ENCODE measurements around the gene HCN2. TPM values are rescaled to one million over a fixed set of nuclear protein-coding genes. Genes with fewer than 3 reads are reported as not detected.
"Not testable (repeated sequence)": the region's sequence is repeated elsewhere in the genome, so short reads cannot be mapped to it uniquely, and the experiment has no call there.

HCN2 gene
- total RNA-seq, 2 donors from 2014 or later: 0.15 to 0.39 TPM

DNA sequence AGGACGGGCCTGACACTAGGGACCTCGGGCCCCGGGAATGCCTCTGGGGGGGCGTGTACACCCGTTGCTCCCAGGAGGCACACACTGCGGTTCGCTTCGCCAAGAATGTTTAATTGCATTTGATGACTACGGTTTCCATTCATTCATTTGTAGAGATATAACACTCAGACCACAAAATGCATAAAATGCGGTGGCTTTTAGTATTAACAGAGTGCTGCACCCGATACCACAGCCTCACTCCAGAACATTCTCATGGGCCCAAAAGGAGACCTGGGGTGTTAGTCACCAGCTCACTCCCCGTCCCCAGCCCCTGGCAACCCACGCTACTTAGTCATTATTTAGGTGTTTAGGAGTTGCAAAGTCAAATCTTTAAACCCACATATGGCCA is 21.8 kb downstream of the HCN2 start:
- ATAC-seq: no peak

DNA sequence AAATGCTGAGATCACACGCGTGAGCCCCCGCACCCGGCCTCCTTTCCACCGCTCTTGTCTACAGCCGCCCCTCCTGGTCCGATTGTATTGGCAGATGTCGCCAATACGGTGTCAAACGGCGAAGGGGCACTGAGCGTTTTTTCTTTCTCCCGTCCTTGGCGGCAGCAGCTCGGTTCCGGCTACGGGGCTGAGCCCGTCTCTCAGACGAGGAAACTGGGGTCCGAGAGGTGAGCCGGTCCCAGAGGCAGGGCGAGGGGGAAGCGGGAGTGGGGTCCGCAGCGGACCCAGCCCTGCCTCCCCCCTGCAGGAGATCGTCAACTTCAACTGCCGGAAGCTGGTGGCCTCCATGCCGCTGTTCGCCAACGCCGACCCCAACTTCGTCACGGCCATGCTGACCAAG is 23.3 kb downstream of the HCN2 start:
- intact Hi-C loops (cut with DNase I, micrococcal nuclease): no loop called here
- no peak for ATAC-seq
- DNase-seq: no peak

More for the DNA sequence above, 21.8 kb downstream of the HCN2 start:
- intact Hi-C loops (cut with DNase I, micrococcal nuclease): no loop called here
- no peak for DNase-seq

- DNase-seq (no peak), ATAC-seq (no peak)
- intact Hi-C loops (cut with DNase I, micrococcal nuclease): no loop called here
These were observed 24.3 kb downstream of the HCN2 start for GRCh38 chr19:613732-614567.

DNA sequence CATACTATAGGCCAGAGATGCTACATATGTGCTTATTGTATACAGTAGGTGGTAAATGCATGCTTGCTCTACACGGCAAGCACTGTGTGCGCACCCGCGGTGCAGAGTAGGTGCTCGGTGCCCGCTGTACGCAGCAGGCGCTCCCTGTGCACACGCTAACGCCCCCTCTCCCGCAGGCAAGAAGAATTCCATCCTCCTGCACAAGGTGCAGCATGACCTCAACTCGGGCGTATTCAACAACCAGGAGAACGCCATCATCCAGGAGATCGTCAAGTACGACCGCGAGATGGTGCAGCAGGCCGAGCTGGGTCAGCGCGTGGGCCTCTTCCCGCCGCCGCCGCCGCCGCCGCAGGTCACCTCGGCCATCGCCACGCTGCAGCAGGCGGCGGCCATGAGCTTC is 25.9 kb downstream of the HCN2 start:
- intact Hi-C loops (cut with DNase I, micrococcal nuclease): no loop called here
- ATAC-seq: peak; percentile 63
- no peak for DNase-seq

DNA sequence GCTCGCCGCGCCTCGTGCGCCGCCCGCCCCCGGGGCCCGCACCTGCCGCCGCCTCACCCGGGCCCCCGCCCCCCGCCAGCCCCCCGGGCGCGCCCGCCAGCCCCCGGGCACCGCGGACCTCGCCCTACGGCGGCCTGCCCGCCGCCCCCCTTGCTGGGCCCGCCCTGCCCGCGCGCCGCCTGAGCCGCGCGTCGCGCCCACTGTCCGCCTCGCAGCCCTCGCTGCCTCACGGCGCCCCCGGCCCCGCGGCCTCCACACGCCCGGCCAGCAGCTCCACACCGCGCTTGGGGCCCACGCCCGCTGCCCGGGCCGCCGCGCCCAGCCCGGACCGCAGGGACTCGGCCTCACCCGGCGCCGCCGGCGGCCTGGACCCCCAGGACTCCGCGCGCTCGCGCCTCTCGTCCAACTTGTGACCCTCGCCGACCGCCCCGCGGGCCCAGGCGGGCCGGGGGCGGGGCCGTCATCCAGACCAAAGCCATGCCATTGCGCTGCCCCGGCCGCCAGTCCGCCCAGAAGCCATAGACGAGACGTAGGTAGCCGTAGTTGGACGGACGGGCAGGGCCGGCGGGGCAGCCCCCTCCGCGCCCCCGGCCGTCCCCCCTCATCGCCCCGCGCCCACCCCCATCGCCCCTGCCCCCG is 26.5 kb downstream of the HCN2 start:
- DNase-seq (no peak), ATAC-seq (peak; percentile 18)
- intact Hi-C loops (cut with DNase I, micrococcal nuclease): no loop called here

DNA sequence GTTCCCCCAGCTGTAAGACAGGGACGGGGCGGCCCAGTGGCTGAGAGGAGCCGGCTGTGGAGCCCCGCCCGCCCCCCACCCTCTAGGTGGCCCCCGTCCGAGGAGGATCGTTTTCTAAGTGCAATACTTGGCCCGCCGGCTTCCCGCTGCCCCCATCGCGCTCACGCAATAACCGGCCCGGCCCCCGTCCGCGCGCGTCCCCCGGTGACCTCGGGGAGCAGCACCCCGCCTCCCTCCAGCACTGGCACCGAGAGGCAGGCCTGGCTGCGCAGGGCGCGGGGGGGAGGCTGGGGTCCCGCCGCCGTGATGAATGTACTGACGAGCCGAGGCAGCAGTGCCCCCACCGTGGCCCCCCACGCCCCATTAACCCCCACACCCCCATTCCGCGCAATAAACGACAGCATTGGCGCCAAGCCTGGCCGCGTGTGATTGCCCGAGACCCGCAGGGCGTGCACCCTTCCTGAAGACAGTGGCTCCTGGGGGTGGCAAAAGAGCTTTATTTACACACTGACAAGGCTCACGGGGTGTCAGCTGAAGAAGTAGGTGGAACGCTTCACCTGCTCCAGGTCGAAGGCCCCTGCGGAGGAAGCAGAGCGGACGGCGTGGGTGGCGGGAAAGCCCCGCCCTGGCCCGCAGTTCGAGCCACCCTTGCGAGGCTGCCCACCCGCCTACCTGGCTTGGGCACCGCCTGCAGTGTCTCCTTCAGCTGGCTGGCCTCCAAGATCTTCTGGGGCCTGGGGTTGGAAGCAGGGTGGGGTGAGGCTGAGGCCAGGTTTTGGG is 27.3 kb downstream of the HCN2 start:
- ATAC-seq: peak; percentile 10

GRCh38 chr19:617551-618246 is 28.0 kb downstream of the HCN2 start:
- DNase-seq (no peak), ATAC-seq (no peak)
- intact Hi-C loops (cut with DNase I, micrococcal nuclease): no loop called here

More for the DNA sequence above, 27.3 kb downstream of the HCN2 start:
- DNase-seq: no peak
- intact Hi-C loops (cut with DNase I, micrococcal nuclease): no loop called here

DNA sequence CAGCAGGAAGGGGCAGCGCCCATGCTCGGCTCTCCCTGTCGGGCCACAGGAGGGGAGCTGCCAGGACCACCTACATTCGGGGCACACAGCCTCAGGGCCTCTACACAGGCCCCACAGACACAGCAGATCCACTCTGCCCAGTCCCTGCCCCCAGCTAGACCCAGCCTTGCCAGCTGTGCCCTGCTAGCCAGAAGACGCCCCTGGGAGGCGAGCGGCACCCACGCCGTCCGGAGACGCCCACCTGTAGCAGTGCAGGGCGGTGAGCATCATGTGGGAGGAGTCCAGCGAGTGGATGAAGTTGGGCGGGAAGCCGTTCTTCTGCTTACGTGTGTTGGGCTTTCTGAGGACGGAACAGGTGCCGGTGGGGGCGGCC is 28.6 kb downstream of the HCN2 start:
- no peak for DNase-seq
- ATAC-seq: no peak
- intact Hi-C loops (cut with DNase I, micrococcal nuclease): no loop called here

DNA sequence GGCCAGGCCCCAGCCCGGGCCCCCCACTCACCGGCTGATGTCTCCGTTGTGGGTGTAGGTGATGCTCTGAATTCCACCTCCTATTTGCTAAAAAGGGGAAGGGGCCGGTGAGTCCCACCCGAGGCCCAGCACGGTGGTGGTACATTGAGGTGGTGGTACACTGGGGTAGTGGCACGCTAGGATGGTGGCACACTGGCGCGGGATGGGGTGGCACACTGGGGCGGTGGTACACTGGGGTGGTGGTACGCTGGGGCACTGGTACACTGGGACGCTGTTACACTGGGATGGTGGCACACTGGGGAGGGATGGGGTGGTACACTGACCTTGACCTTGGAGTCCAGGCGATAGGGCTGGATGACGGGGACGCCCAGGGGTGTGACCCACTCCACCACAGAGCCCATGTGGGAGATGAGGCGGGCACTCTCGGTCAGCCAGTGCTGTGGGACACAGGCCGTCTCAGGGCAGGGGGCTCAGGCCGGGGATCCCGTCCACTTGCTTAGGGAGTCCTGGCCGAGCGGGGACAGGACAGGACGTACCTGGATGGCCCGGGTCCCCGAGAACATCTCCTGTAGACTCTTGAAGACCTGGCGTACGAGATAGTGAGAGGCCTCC is 29.1 kb downstream of the HCN2 start:
- ATAC-seq (no peak), DNase-seq (no peak)
- intact Hi-C loops (cut with DNase I, micrococcal nuclease): no loop called here

- ATAC-seq (no peak), DNase-seq (no peak)
- intact Hi-C loops (cut with DNase I, micrococcal nuclease): no loop called here
These were observed 29.8 kb downstream of the HCN2 start for GRCh38 chr19:619286-620002.

DNA sequence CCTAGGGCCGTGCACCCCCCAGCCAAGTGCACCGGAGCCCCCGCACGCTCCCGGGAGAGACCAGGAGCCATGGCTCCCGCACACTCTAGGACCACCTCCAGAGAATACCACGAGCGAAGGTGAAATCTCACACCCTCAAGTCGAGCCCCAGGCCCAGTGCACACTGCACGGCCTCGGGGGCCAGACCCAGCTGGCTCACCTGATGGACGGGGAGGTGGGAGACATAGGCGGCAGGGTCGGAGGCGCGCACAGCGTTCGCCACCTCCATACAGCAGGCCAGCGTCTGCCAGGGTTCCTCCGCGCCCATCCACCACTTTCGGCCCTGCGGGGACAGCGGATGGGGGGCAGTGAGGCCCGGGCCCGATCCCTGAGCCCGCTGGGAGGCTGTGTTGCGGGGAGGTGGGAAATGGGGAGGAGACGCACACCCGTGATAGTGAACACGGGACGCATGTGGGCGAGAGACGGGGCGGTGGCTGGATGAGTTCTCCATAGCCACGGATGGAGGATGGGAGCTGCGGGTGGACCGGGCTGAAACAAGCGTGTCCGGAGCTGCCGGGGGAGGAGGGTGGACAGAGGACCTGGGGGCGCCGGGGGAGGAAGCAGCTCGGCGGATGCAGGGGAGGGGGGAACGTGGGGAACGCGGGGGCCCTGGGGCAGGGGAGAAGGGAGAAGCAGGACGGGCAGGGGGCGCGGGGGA is 30.6 kb downstream of the HCN2 start:
- intact Hi-C loops (cut with DNase I, micrococcal nuclease): no loop called here
- DNase-seq: no peak
- ATAC-seq: no peak

GRCh38 chr19:621191-621590 is 31.5 kb downstream of the HCN2 start:
- not testable (repeated sequence) for DNase-seq, ATAC-seq

GRCh38 chr19:621819-622218 is 32.1 kb downstream of the HCN2 start:
- ATAC-seq: no peak

More at GRCh38 chr19:621191-621590, 31.5 kb downstream of the HCN2 start:
- intact Hi-C loops (cut with DNase I, micrococcal nuclease): not testable (repeated sequence)

DNA sequence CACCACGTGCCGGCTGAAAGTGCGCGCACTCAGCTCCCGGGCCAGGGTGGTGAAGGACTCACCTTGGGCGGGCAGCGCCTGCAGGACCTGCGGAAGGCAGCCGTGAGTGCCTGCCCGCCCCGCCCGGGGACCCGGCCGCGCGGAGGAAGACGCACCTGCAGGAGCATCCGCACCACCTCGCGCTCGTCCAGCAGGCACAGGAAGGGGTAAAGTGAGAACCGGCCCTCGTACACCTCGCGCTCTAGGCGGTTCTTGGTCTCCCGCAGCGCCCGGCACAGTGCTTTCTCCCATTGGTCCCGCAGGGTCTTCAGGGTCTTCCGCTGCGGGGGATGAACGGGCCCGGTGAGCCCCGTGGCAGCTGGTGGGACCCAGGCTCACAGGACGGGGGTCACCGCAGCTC is 33.0 kb downstream of the HCN2 start:
- no peak for ATAC-seq
- no peak for DNase-seq
- intact Hi-C loops (cut with DNase I, micrococcal nuclease): no loop called here

More at GRCh38 chr19:621819-622218, 32.1 kb downstream of the HCN2 start:
- DNase-seq: no peak
- intact Hi-C loops (cut with DNase I, micrococcal nuclease): no loop called here

DNA sequence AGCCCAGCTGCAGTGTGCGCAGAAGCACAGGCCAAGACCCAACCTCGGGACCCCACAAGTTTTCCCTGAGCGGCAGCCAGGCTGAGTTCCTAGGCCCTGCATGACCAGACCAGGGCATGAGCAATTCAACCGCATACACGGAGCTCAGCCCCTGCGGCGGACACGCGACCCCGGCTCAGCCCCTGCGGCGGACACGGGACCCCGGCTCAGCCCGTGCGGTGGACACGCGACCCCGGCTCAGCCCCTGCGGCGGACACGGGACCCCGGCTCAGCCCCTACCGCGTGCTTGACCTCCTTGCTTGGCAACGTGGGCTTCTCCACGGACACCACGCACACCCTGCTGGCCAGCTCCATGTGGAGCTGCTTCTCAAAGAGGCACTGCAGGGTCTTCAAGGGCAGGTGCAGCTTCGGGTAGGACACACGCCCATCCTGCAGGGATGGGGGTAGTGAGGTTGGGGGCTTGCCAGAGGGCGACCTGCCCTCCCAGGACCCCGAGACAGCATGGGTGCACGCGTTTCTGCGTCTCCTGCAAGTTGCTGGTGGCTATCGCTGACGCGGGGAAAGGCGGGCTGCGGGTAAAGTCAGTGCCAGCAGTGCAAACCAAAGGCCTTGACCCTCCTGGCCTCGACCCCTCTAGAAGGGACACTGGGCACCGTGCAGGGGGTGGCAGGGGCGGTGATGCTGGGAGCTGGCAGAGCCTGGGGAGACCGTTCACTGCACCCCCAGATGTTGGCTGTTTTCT is 33.7 kb downstream of the HCN2 start:
- no peak for DNase-seq
- ATAC-seq: no peak
- intact Hi-C loops (cut with DNase I, micrococcal nuclease): no loop called here

- intact Hi-C loops (cut with DNase I, micrococcal nuclease): no loop called here
- DNase-seq (no peak), ATAC-seq (no peak)
These were observed 34.3 kb downstream of the HCN2 start for GRCh38 chr19:623974-624373.
